GM23338 (cell line): Measurements from ENCODE around the gene DEFB116.

Experiments used
- CTCF ChIP-seq, 2 experiments: fragments of 200-600 bp in 1 of 2; sonication (generic) in 1 of 2; conservative IDR thresholded peaks; 2 replicates each; pipeline versions ENCODE4 v1.5.1 to v1.6.1; 2016 to 2017; ENCODE audit warnings: antibody characterized with exemption in 2 of 2, low read depth in 2 of 2, mild to moderate bottlenecking in 2 of 2, moderate library complexity in 1 of 2
- STAT1 ChIP-seq: IDR thresholded peaks from one replicate; pipeline ENCODE4 v1.6.1; 2016; ENCODE audit warnings: antibody characterized with exemption; ENCODE audit not compliant: unreplicated experiment

GRCh38 chr20:31257364-31257763 lies 51.0 kb downstream of the DEFB116 start, which contains the start of gene DEFB115:
- TF ChIP-seq CTCF (conservative IDR thresholded peaks at IDR 0.05; ENCODE audit: low read depth in 2 of 2) (no peak), STAT1 (no peak)
